AG09319 (cell line): ENCODE measurements around the gene WWC2.

ENCODE experiments used
- DNase-seq: peaks from one replicate; pipeline ENCODE4 v3.0.0-alpha.2; 2010; ENCODE audit warnings: low read depth; ENCODE audit errors: extremely low read depth
- CTCF ChIP-seq: IDR thresholded peaks from 2 replicates; pipeline ENCODE4 v1.5.1; 2011; ENCODE audit warnings: low read depth, mild to moderate bottlenecking, inconsistent platforms, low read length, moderate library complexity

The WWC2 gene

GRCh38 chr4:183172881-183173280 is 73.8 kb downstream of the WWC2 start:
- TF ChIP-seq CTCF: no peak
- DNase-seq: no peak

GRCh38 chr4:183173580-183174526 is 74.8 kb downstream of the WWC2 start:
- TF ChIP-seq CTCF: no peak
- DNase-seq: no peak

GRCh38 chr4:183175631-183176232 is 76.7 kb downstream of the WWC2 start:
- no peak for DNase-seq
- no peak for TF ChIP-seq CTCF

- TF ChIP-seq CTCF: no peak
- DNase-seq: no peak
Observed at GRCh38 chr4:183177001-183177400, 77.9 kb downstream of the WWC2 start.

GRCh38 chr4:183178201-183178600 is 79.1 kb downstream of the WWC2 start:
- DNase-seq: no peak
- no peak for TF ChIP-seq CTCF

- no peak for TF ChIP-seq CTCF
- no peak for DNase-seq
Observed at GRCh38 chr4:183180096-183180495, 81.0 kb downstream of the WWC2 start.

GRCh38 chr4:183180621-183181020 is 81.6 kb downstream of the WWC2 start:
- no peak for DNase-seq
- no peak for TF ChIP-seq CTCF
